HEK293T (cell line): ENCODE data around the gene ADAM22.

Source experiments
- CTCF ChIA-PET: fragments of 350-600 bp; formaldehyde crosslinking; extraction: SDS; loops from one replicate; lab custom pipeline; 2021; ENCODE audit warnings: antibody characterized with exemption, inconsistent platforms; lab: Yijun Ruan, JAX
- POLR2A ChIA-PET: fragments of 350-600 bp; formaldehyde crosslinking; extraction: SDS; loops from one replicate; lab custom pipeline; 2020; ENCODE audit warnings: antibody characterized with exemption, inconsistent platforms; lab: Yijun Ruan, JAX
- DNase-seq: peaks from one replicate; pipeline ENCODE4 v3.0.0; 2012; ENCODE audit warnings: mixed read lengths; ENCODE audit errors: extremely low spot score
- ARNT ChIP-seq: fragments of 450-650 bp; IDR thresholded peaks from 2 replicates; pipeline ENCODE4 v1.6.1; 2017; ENCODE audit warnings: mild to moderate bottlenecking
- BHLHE40 ChIP-seq: fragments of 450-650 bp; IDR thresholded peaks from 2 replicates; pipeline ENCODE4 v1.6.1; 2016; ENCODE audit warnings: mild to moderate bottlenecking, moderate library complexity, borderline replicate concordance
- CTBP1 ChIP-seq: fragments of 450-650 bp; IDR thresholded peaks from 2 replicates; pipeline ENCODE4 v1.6.1; 2016; ENCODE audit warnings: borderline replicate concordance
- ELF4 ChIP-seq: fragments of 450-650 bp; IDR thresholded peaks from 2 replicates; pipeline ENCODE4 v1.6.1; 2017; ENCODE audit warnings: antibody characterized with exemption
- FOXA1 ChIP-seq: fragments of 450-650 bp; IDR thresholded peaks from 2 replicates; pipeline ENCODE4 v1.6.1; 2016; ENCODE audit warnings: mild to moderate bottlenecking
- FOXK2 ChIP-seq: fragments of 450-650 bp; IDR thresholded peaks from 2 replicates; pipeline ENCODE4 v1.6.1; 2016; ENCODE audit warnings: mild to moderate bottlenecking
- FOXM1 ChIP-seq: fragments of 450-650 bp; IDR thresholded peaks from 2 replicates; pipeline ENCODE4 v1.6.1; 2017; ENCODE audit warnings: mild to moderate bottlenecking, borderline replicate concordance
- HDGF ChIP-seq: fragments of 450-650 bp; IDR thresholded peaks from 2 replicates; pipeline ENCODE4 v1.6.1; 2017; ENCODE audit warnings: antibody characterized with exemption, borderline replicate concordance
- L3MBTL2 ChIP-seq: fragments of 450-650 bp; conservative IDR thresholded peaks from 2 replicates; pipeline ENCODE4 v1.6.1; 2016; ENCODE audit warnings: mild to moderate bottlenecking
- LEF1 ChIP-seq: fragments of 450-650 bp; IDR thresholded peaks from 2 replicates; pipeline ENCODE4 v1.6.1; 2017; ENCODE audit warnings: mild to moderate bottlenecking, borderline replicate concordance
- NFRKB ChIP-seq: fragments of 450-650 bp; IDR thresholded peaks from 2 replicates; pipeline ENCODE4 v1.6.1; 2016; ENCODE audit warnings: mild to moderate bottlenecking, moderate library complexity
- SP1 ChIP-seq: fragments of 450-650 bp; IDR thresholded peaks from 2 replicates; pipeline ENCODE4 v1.6.1; 2017
- SUZ12 ChIP-seq: fragments of 450-650 bp; IDR thresholded peaks from 2 replicates; pipeline ENCODE4 v1.6.1; 2016; ENCODE audit warnings: mild to moderate bottlenecking
- TARDBP ChIP-seq: fragments of 450-650 bp; IDR thresholded peaks from 2 replicates; pipeline ENCODE4 v1.6.1; 2016
- ZNF384 ChIP-seq: fragments of 450-650 bp; IDR thresholded peaks from 2 replicates; pipeline ENCODE4 v1.6.1; 2016
- TF ChIP-seq, protein P1 (sequence below): fragments of 450-650 bp; IDR thresholded peaks from 2 replicates; pipeline ENCODE4 v1.6.1; 2016

ADAM22 gene

DNA sequence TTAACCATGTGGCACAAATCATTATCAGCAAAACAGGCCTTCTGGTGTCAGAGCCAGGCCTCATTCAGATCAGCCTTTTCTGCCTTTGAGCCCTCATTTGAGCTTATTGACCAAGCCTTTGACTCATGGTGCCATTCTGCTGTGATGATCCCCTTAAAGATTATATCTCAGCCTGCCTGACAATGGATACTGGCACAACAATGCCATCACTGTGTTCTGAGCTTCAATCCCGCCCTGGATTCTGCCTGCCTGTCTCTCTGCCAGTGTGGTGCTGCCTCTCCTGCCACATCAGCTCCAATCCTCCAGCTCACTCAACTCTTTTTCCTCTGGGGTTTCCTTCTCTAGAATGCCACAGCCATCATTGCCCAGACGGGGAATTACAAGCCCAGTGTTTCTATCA lies 233.2 kb downstream of the ADAM22 start:
- TF ChIP-seq ELF4 (no peak), SP1 (no peak), FOXK2 (no peak), NFRKB (no peak), L3MBTL2 (no peak), ZNF384 (no peak), ARNT (no peak)
- TF ChIP-seq, protein P1, sequence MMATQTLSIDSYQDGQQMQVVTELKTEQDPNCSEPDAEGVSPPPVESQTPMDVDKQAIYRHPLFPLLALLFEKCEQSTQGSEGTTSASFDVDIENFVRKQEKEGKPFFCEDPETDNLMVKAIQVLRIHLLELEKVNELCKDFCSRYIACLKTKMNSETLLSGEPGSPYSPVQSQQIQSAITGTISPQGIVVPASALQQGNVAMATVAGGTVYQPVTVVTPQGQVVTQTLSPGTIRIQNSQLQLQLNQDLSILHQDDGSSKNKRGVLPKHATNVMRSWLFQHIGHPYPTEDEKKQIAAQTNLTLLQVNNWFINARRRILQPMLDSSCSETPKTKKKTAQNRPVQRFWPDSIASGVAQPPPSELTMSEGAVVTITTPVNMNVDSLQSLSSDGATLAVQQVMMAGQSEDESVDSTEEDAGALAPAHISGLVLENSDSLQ: no peak
- ChIA-PET POLR2A (no interaction called here), CTCF (no interaction called here)
- no peak for DNase-seq

DNA sequence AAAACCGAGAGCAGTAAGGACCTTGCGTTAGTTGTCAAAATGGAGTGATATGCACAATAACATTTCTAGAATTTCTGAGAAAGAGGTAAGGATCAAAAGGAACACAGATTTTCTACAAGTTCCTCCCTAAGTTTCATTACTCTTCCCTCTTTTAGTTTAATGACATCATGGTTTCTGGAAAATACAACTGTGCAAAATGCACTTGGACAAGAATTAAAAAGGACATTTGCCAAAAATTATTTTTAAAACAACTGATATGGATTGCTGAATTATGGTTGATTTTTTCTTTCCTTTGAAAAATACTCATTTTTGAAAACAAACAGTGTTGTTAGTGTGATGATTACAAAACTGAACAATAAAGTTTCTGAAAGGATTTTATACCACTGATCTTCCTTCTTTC lies 233.7 kb downstream of the ADAM22 start:
- POLR2A ChIA-PET: no interaction called here
- TF ChIP-seq SUZ12: no peak
- CTCF ChIA-PET: no interaction called here
- DNase-seq: no peak

DNA sequence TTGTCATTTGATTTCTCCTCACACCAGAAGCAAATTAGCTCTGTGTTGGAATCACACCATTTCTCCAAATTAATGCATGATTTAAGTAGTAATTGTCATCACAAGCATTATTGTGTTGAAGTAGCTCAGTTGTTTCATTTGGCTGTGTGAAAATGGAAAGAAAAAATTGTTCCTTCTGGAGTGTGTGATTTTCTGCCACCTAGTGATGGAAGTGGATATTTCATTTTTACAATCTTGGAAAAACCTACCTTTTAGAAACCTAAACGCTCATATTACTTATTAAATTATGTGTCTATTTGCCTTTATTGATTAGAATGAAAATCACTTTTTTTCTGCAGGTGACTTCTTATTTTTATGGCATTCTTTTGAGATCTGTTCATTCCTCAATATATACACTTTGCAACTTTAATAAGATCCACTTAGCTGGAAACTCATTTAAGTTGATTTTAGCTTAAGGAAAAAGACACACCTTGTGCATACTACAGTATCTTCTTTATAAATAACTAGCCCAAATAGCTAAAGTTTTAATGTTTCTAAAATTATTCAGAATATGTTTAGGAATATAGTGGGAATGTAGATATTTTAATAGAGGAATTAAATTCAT lies 235.8 kb downstream of the ADAM22 start:
- ChIA-PET CTCF (interaction anchor here (0.6 to 0.9 kb wide), 2 partner anchors 43 to 688 kb away, joined by 3 read pairs; no protein-coding TSS in a partner anchor), POLR2A (no interaction called here)
- peak; percentile 14 for DNase-seq
- TF ChIP-seq FOXK2: no peak
- no peak for TF ChIP-seq FOXM1
- TF ChIP-seq LEF1: no peak

DNA sequence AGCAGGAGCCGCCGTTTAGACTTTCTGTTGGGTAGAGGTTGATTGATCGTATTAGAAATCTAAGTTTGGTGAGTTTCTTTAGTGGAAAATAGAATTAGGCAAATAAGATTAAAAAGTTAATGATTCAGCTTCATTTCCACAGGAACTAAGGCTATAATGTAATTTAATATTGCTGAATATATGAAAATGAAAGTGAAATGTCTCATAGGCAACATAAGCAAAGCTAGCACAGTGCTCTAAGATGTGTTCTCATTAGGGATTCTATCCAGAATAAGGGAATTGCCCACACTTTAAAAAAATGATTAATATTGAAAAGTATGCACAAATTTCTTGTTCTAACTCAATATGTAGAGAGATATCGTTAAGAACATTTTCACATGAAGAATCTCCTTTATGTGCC lies 238.8 kb downstream of the ADAM22 start:
- TF ChIP-seq HDGF: no peak
- TF ChIP-seq FOXM1: no peak
- TF ChIP-seq BHLHE40: no peak
- TF ChIP-seq L3MBTL2: no peak
- no peak for TF ChIP-seq LEF1
- TF ChIP-seq, protein P1: no peak
- TF ChIP-seq ZNF384: no peak
- TF ChIP-seq FOXK2: no peak
- TF ChIP-seq CTBP1: no peak
- POLR2A ChIA-PET: no interaction called here
- DNase-seq: no peak
- CTCF ChIA-PET: no interaction called here

DNA sequence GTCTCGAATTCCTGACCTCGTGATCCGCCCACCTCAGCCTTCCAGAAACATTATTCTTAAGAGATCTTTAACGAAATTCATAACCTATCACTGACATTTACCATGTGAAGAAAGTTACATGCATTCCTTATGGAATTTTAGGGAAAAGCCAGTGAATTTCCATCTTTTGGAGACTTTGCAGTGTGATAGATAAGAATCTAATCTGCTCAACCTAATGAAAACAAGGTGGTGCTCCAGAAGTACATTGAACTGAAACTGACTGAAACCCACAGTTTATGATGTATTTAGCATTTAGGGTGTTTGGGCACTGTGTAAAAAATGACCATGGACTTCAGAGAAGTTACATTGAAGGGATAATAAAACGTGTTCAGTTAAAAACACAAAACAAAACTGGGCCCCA lies 242.1 kb downstream of the ADAM22 start:
- ChIA-PET POLR2A (no interaction called here), CTCF (no interaction called here)
- DNase-seq: no peak
- TF ChIP-seq FOXA1 (no peak), SP1 (no peak), BHLHE40 (no peak), FOXK2 (no peak), ELF4 (no peak), HDGF (no peak)
- TF ChIP-seq, protein P1: no peak

DNA sequence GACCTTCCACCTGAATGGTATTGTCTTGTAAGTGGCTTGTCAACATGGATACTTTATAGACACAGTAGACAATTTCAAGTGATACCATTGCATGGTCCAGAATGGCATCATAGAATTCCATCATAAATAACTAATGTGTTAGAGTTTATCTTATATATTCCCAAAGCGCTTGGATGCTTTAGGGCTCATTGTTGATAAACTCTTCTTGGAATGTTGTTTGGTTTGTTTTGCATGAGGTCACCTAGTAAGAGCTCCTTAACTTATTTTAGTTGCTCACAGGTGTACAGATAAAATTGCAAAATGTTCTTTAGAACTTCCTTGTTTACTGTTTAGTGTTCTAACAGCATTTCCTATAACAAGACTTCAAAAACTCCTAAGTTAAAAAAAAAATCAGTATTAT lies 249.0 kb downstream of the ADAM22 start:
- no peak for DNase-seq
- ChIA-PET CTCF (no interaction called here), POLR2A (no interaction called here)
- TF ChIP-seq FOXM1 (no peak), TARDBP (no peak), NFRKB (no peak), FOXK2 (no peak), ELF4 (no peak), LEF1 (no peak), CTBP1 (no peak), BHLHE40 (no peak), L3MBTL2 (no peak), SUZ12 (no peak)

DNA sequence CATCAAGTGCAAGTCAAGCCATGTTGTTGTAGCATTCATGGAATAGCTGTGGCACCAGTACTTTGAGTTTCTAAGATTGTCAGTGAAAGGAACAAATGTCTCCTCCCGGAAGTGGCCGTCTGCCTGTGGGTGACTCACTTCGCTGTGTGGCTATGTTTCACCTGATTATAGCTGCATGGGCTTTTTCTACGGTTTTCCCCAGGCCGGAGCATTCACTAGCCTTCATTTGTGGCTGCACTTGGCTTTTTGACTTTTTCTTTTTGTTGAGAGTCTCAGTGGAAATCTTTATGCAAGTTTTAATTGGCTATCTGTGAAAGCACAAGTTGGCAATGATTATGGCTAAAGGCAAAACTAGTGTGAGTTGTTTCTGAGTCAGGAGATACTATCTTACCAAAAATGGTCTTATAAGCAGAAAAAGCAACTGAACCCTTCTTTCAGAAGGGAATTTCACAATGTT lies 250.8 kb downstream of the ADAM22 start:
- CTCF ChIA-PET: no interaction called here
- POLR2A ChIA-PET: no interaction called here
- TF ChIP-seq FOXK2 (no peak), CTBP1 (no peak), ZNF384 (no peak), TARDBP (no peak), SUZ12 (no peak), SP1 (no peak), BHLHE40 (no peak), FOXA1 (no peak), HDGF (no peak), L3MBTL2 (no peak), ELF4 (no peak), NFRKB (no peak), ARNT (no peak), FOXM1 (no peak), LEF1 (no peak)
- TF ChIP-seq, protein P1: no peak
- DNase-seq: no peak
